GM23338 (cell line): ENCODE results near the gene AR. TPM values are rescaled to one million over a fixed set of nuclear protein-coding genes. Genes with fewer than 3 reads are reported as not detected.

Experiments
- ATAC-seq: fragments of 200-7000 bp; cut with Tn5 transposase; 3 replicates; pipeline ENCODE4 v1.9.1; 2020
- DNase-seq: peaks from one replicate; pipeline ENCODE4 v3.0.0-alpha.2; 2015; ENCODE audit warnings: low spot score
- H2AFZ ChIP-seq: fragments of 200-600 bp; sonication (generic); 2 replicates; pipeline ENCODE4 v1.8.0; 2016; ENCODE audit warnings: antibody characterized with exemption, mild to moderate bottlenecking, moderate library complexity
- H3F3A ChIP-seq: fragments of 200-600 bp; sonication (generic); replicated peaks from 2 replicates; pipeline ENCODE4 v1.8.0; 2017; ENCODE audit warnings: antibody characterized with exemption, mixed run types, low read depth
- H3K27ac ChIP-seq: fragments of 200-600 bp; sonication (generic); 2 replicates; pipeline ENCODE4 v1.6.1; 2016; ENCODE audit warnings: low read depth
- H3K27me3 ChIP-seq: fragments of 200-600 bp; sonication (generic); 2 replicates; pipeline ENCODE4 v1.8.0; 2016; ENCODE audit warnings: mild to moderate bottlenecking, mixed run types, moderate library complexity; ENCODE audit not compliant: insufficient read depth
- H3K36me3 ChIP-seq: fragments of 200-600 bp; sonication (generic); 2 replicates; pipeline ENCODE4 v1.8.0; 2016; ENCODE audit warnings: mild to moderate bottlenecking; ENCODE audit not compliant: insufficient read depth
- H3K4me1 ChIP-seq: fragments of 200-600 bp; sonication (generic); 2 replicates; pipeline ENCODE4 v1.8.0; 2016; ENCODE audit warnings: mild to moderate bottlenecking, moderate library complexity; ENCODE audit not compliant: insufficient read depth
- H3K4me2 ChIP-seq: fragments of 200-600 bp; sonication (generic); 2 replicates; pipeline ENCODE4 v1.7.1; 2017; ENCODE audit warnings: mixed run types
- H3K4me3 ChIP-seq: fragments of 200-600 bp; sonication (generic); 2 replicates; pipeline ENCODE4 v1.6.1; 2016; ENCODE audit warnings: mixed run types
- H3K79me2 ChIP-seq: fragments of 200-600 bp; sonication (generic); replicated peaks from 2 replicates; pipeline ENCODE4 v1.8.0; 2017; ENCODE audit warnings: mild to moderate bottlenecking; ENCODE audit not compliant: insufficient read depth
- H3K9me2 ChIP-seq: fragments of 200-600 bp; sonication (generic); 2 replicates; pipeline ENCODE4 v1.8.0; 2017; ENCODE audit not compliant: insufficient read depth
- H4K20me1 ChIP-seq: fragments of 200-600 bp; sonication (generic); replicated peaks from 2 replicates; pipeline ENCODE4 v1.8.0; 2017; ENCODE audit warnings: mild to moderate bottlenecking; ENCODE audit not compliant: insufficient read depth
- H3K27ac Mint-ChIP-seq: 2 replicates; pipeline ENCODE4 v1.8.0; 2020; ENCODE audit warnings: inconsistent platforms, mild to moderate bottlenecking, moderate library complexity, mixed read lengths
- H3K27me3 Mint-ChIP-seq: 3 replicates; pipeline ENCODE4 v1.8.0; 2022; ENCODE audit warnings: low read depth, mild to moderate bottlenecking, moderate library complexity, mixed read lengths, inconsistent platforms; ENCODE audit not compliant: insufficient read depth, poor library complexity
- H3K36me3 Mint-ChIP-seq: 3 replicates; pipeline ENCODE4 v1.8.0; 2021; ENCODE audit warnings: low read depth, mild to moderate bottlenecking, inconsistent platforms, moderate library complexity, mixed read lengths
- H3K4me1 Mint-ChIP-seq: 3 replicates; pipeline ENCODE4 v1.8.0; 2020; ENCODE audit warnings: mild to moderate bottlenecking, inconsistent platforms, mixed read lengths
- H3K4me3 Mint-ChIP-seq: 3 replicates; pipeline ENCODE4 v1.8.0; 2021; ENCODE audit warnings: moderate library complexity, mild to moderate bottlenecking, inconsistent platforms, mixed read lengths
- H3K9me3 Mint-ChIP-seq: 3 replicates; pipeline ENCODE4 v1.8.0; 2020; ENCODE audit warnings: moderate library complexity, mild to moderate bottlenecking, inconsistent platforms, mixed read lengths
- CREB1 ChIP-seq: fragments of 250-450 bp; sonication (Bioruptor Pico); IDR thresholded peaks from 2 replicates; pipeline ENCODE4 v1.5.0; 2020; ENCODE audit warnings: low read depth, mild to moderate bottlenecking, moderate library complexity
- ETS1 ChIP-seq: IDR thresholded peaks from 2 replicates; pipeline ENCODE4 v1.6.1; 2016; ENCODE audit warnings: antibody characterized with exemption
- EZH2 ChIP-seq: fragments of 200-600 bp; sonication (generic); IDR thresholded peaks from one replicate; pipeline ENCODE4 v1.8.0; 2017; ENCODE audit warnings: antibody characterized with exemption, mild to moderate bottlenecking, low read depth; ENCODE audit not compliant: unreplicated experiment
- EZH2phosphoT487 ChIP-seq: fragments of 200-600 bp; sonication (generic); IDR thresholded peaks from one replicate; pipeline ENCODE4 v1.8.1; 2018; ENCODE audit warnings: antibody characterized with exemption; ENCODE audit not compliant: unreplicated experiment
- NANOG ChIP-seq: IDR thresholded peaks from 2 replicates; pipeline ENCODE4 v1.6.1; 2016; ENCODE audit warnings: antibody characterized with exemption, borderline replicate concordance
- REST ChIP-seq: IDR thresholded peaks from one replicate; pipeline ENCODE4 v1.6.1; 2018; ENCODE audit warnings: antibody characterized with exemption; ENCODE audit not compliant: unreplicated experiment
- STAT1 ChIP-seq: IDR thresholded peaks from one replicate; pipeline ENCODE4 v1.6.1; 2016; ENCODE audit warnings: antibody characterized with exemption; ENCODE audit not compliant: unreplicated experiment
- ZNF331 ChIP-seq: fragments of 250-450 bp; sonication (Bioruptor Pico); IDR thresholded peaks from 2 replicates; pipeline ENCODE4 v1.5.0; 2020; ENCODE audit warnings: low read depth, mild to moderate bottlenecking, moderate library complexity
- polyA plus RNA-seq: library from polyadenylated mRNA; unstranded; fragments of >200 nt; fragmentation: Nextera tagmentation; extraction: Ambion mirVana; gene quantifications from 2 replicates; pipeline ENCODE4 v1.2.1, GENCODE V29; 2016
- total RNA-seq: library from RNA; depleted of rRNA; stranded (reverse); fragments of >200 nt; shearing (Covaris generic); gene quantifications from 2 replicates; pipeline ENCODE4 v1.2.3, GENCODE V29; 2014

AR gene
- total and polyA plus RNA-seq, 2 experiments from 2014 or later, result 11.2 to 13.3 TPM

- TF ChIP-seq ETS1 (no peak), NANOG (no peak), STAT1 (no peak), REST (no peak), ZNF331 (CRISPR knock-in tag) (no peak), EZH2phosphoT487 (no peak), CREB1 (CRISPR knock-in tag) (no peak)
Observed at GRCh38 chrX:67697452-67697851, 153.6 kb downstream of the AR start (continued).

GRCh38 chrX:67700602-67701001 is 156.8 kb downstream of the AR start:
- DNase-seq (no peak), ATAC-seq (no peak)
- no peaks in the 10 kb centered on the region for H3F3A ChIP-seq
- H3K79me2 ChIP-seq, result no peaks in the 10 kb centered on the region
- H4K20me1 ChIP-seq, result no peaks in the 10 kb centered on the region
- Mint-ChIP-seq H3K36me3 (peaks cover 9% of the 10 kb centered on the region), H3K27me3 (no peaks in the 10 kb centered on the region), H3K4me1 (peaks cover 1% of the 10 kb centered on the region; the same call in 1 of the 3 replicates), H3K9me3 (peaks cover 2% of the 10 kb centered on the region; the same call in 1 of the 3 replicates), H3K4me3 (no peak overlapping the region), H3K27ac (no peak overlapping the region)
- H3K4me1 ChIP-seq, result no peaks in the 10 kb centered on the region
- no peaks in the 10 kb centered on the region for H3K36me3 ChIP-seq
- H3K4me2 ChIP-seq, result no peak overlapping the region
- TF ChIP-seq CREB1 (CRISPR knock-in tag) (no peak), ETS1 (no peak), ZNF331 (CRISPR knock-in tag) (no peak), EZH2 (no peak)
- H3K27ac ChIP-seq, result no peak overlapping the region
- H3K9me2 ChIP-seq, result no peaks in the 10 kb centered on the region
- no peak overlapping the region for H3K4me3 ChIP-seq
- no peak overlapping the region for H2AFZ ChIP-seq
- no peaks in the 10 kb centered on the region for H3K27me3 ChIP-seq
